Stimulated activated CD8-positive, alpha-beta memory T cell treated with anti-CD3 and anti-CD28 coated beads, Interleukin-4, amount 100 ng/mL, for 4 hours (primary cell): ENCODE results near the gene ATG16L1.

Experiments used
- DNase-seq, 2 donors: peaks; one replicate each; pipeline ENCODE4 v3.0.0-alpha.2; 2020; ENCODE audit warnings: low read depth in 2 of 2, low spot score in 1 of 2

The ATG16L1 gene

GRCh38 chr2:233226511-233227031 lies 24.9 kb upstream of the ATG16L1 start:
- DNase-seq, result no peak

GRCh38 chr2:233227346-233227978 lies 24.0 kb upstream of the ATG16L1 start:
- DNase-seq, result no peak

DNA sequence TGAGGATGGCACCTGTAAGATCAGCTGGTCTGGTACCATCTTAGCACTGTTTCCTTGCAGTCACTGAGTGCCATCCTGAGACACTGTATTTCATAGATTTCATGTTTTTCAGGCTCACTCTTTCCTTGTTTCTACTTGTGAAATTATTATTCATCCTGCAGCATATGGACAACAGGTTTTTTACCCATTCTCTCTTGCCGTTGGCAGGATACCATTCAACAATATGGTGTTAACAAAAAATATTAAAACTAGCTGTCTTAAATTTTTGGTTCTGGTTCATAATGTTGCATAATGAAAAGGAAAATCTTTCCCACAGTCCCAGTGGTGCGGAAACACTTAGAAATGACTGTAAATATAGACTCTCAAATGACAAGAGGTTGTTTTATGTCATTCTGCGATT lies 23.1 kb upstream of the ATG16L1 start:
- no peak for DNase-seq

GRCh38 chr2:233233618-233234230 lies 17.7 kb upstream of the ATG16L1 start:
- no peak for DNase-seq

DNA sequence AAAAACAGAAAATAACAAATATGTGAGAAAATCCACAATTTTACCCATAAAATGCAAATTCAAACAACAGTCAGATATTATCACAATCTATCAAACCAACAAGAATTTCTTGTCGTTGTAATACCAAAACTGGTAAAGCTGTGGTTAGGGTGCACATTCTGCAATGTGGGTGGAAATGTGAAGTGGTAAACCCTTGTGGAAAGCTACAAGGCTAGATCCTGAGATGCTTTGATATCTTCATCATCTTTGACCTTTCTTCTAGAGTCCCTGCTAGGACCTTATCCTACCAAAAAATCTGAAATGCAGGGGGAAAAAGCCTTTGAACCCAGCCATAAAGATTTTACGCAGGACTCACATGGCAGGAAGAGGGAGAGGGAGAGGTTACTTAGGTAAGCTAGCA lies 17.2 kb upstream of the ATG16L1 start:
- DNase-seq, result no peak

DNA sequence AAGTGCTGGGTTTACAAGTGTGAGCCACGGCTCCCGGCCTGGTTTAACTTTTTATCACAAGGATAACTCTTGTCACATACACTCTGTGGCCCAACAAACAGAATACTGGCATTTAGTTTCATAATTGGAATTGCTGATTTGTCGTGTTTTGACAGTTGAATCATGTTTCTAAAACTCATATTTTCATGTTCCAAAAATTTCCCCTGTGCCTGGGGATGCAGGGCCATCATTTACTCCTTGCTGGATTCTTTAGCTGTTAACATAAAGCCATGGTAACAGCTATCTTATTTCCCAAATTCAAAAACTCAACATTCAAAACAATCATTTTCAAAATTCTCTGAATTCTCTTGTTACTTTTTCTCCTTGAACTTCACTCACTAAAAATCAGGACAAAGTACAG lies 16.5 kb upstream of the ATG16L1 start:
- DNase-seq, result no peak

DNA sequence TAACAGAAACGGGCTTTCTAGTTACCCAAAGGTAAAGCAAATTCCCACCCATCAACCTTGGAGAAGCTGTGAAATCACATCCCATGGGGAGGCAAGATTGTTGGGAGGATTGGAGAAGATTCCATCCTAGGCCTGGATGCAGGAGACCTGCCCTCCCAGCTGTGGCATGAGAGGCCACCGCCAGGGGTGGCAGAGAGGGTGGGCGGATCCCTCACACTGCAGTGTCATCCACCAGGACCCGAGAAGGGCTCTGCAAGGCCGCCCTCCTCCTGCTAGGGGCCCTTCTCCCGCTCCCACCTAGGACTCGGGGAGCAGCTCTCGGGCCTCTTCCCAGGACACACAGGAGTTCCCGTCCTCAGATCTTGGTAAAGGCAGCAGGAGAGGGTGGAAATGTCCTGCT lies 15.5 kb upstream of the ATG16L1 start:
- DNase-seq, result no peak

DNA sequence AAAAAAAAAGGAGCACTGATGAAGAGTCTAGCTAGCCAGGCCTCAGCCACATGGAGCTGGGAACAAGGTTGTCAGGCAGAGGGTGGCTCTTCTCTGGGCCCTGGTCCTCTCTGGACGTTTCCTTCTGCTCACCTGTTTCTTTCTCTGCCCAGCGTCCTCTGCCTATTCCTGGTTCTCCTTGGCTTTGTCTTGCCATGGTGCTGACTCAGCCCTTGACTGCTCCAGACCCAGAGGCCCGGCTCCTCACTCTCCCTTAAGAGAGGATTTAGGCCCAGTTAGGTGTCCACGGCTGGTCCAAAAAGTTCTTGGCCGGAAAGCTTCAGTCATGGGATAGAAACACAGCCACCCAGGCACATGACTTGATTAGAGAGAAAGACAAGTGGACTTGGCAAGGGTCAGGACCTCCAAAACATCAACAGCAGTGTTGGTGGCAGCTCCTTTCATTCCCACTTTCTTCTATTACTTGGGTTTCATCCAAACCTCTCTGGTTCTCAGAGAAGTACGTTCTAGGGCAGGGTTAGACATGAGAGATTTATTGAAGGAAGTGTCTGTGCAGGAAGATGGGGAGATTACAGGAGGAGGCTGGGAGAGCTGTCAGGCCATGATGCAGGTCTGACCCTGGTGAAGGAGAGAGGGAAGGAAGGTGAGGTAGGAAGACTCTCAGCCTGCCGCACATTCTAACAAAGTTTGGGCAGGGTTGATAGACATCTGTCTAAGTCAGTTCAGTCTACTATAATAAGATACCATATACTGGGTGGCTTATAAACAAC lies 14.5 kb upstream of the ATG16L1 start:
- DNase-seq, result no peak

DNA sequence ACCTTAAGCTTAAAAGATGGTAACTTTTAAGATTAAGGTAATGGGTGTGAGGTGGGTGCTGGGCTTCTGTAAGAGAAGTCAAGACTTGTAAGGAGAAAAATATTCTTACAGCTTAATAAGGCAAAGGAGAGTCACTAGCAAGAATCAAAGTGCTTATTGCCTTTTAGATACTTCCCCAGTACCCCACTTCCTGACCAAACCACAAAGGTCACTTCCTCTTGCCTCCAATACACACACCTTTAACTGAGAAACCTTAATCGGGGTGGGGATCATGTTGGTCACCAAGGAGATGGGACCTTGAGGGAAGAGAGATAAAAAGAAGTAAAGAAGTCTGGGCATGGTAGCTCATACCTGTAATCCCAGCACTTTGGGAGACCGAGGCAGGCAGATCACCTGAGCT lies 10.6 kb upstream of the ATG16L1 start:
- DNase-seq, result no peak

GRCh38 chr2:233241803-233242202 lies 9.7 kb upstream of the ATG16L1 start:
- no peak for DNase-seq

DNA sequence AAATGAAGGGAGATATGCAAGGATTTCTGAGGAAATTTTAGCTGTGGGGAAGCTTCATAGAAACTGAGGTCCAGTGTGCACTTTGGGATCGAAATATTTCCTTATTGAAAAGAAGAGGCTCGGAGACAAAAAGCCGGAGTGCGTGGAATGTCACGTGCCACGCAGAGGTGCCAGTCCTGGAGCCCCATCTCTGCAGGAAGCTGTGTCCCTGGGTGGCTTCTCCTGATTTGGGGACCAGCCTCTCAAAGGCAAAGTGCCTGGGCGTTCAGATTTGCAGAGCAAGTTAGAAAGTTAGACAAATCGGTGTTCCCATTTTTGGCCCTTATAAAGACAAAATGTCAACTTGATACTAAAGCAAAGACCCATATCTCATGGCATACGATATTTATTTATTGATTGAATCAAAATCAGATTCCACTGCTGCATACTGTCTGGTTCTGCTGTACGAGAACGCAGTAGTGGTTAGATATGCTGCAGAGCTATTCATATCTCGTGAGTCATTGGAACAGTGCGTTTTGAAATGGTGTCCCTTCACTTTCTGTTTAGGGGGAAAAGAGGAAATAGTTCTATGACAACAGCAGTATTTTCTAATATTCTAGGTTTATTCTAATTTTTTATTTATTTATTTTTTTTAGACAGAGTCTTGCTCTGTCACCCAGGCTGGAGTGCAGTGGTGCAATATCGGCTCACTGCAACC lies 9.1 kb upstream of the ATG16L1 start:
- no peak for DNase-seq

- no peak for DNase-seq
Observed at GRCh38 chr2:233243348-233243747, 8.1 kb upstream of the ATG16L1 start.

GRCh38 chr2:233244818-233245217 lies 6.7 kb upstream of the ATG16L1 start:
- DNase-seq, result no peak

DNA sequence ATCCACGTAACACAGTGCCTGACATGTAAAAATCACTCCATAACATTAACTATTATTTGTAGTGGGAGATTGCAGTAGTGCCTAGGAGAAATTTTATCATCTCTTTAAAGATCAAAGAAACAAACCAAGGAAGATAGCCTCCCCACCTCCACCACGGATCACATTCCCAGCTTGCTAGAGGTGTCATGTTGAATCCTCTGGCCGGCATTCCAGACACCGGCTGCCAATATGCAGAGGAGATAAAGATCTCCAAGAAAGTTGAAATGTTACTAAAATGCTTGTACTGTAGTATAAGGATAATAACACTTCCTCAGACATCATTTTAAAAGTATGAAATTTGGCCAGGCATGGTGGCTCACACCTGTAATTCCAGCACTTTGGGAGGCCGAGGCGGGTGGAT lies 6.1 kb upstream of the ATG16L1 start:
- DNase-seq, result no peak

- DNase-seq, result no peak
Observed at GRCh38 chr2:233247116-233247515, 4.4 kb upstream of the ATG16L1 start.

- DNase-seq, result peak; percentile 27 to 33
Observed at GRCh38 chr2:233247744-233248143, 3.7 kb upstream of the ATG16L1 start.

DNA sequence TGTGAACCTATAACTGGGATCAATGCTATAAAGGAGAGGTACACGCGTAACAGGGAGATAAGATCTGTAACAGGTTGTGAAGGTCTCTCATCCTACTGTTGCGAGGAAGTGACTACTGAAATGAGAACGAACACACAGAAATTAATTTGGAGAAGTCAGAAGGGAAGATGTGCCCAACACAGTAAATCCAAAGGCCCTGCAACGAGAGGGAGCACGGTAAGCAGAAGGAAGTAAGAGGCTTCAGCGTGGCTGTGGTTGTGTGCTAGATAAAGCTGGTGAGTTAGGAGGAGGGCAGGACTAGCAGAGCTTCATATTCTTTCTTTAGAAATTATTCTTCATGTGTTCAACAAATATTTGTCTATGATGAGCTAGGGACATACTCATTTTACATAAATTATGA lies 2.5 kb upstream of the ATG16L1 start:
- DNase-seq, result no peak

DNA sequence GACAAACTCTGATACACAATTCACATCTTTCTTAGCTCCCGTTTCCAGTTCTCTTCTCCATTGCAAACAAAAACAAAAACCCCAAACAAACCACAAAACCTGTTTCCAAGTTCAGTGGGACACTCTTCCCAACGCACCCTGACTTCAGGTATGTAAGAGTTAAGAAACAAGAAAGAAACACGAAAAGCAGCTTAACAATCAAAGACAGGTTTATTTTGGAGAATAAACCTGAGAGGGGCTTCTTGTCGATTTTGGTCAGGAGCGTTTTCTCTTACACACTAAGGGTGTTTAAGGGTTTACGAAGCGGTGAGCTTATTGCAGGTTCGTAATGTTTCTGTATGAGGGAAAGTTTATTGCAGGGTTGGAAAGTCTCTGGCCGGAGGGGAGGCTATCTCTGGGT lies 905 bp upstream of the ATG16L1 start:
- no peak for DNase-seq

GRCh38 chr2:233250985-233251305 lies 528 bp upstream of the ATG16L1 start:
- no peak for DNase-seq

DNA sequence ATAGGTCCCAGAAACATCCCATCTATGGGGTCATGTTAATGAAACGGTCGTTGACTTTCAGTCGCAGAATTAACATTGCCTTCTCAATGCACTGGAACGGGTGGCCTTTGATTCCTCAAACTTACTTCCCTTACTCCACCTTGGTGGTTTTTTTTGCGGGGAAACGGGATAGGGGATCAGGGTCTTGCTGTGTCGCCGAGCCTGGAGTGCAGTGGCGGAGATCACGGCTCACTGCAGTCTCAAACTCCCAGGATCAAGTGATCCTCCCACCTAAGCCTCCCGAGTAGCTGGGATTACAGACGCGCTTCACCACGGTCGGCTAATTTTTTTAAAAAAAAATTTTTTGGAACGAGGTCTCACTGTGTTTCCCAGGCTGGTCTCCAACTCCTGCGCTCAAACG lies 754 bp downstream of the ATG16L1 start:
- no peak for DNase-seq

DNA sequence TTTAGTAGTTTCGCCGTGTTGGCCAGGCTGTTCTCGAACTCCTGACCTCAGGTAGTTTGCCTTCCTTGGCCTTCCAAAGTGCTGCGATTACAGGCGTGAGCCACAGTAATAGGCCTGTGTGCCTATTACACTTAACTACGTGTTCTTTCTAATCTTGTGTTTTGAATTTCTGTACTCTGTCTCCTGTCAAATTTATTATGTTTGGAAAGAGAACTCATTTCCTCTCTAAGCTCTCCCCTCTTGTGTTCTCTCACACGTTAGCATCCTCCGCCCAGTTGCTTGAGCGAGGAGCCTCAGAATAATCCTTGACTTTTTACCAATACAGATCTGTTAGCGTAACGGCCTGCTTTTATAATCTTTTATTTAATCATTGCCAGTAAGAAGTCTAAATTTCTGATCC lies 3.7 kb downstream of the ATG16L1 start:
- no peak for DNase-seq

GRCh38 chr2:233256048-233256447 lies 4.6 kb downstream of the ATG16L1 start:
- DNase-seq, result no peak
